PC-9 (cell line): ENCODE data around the gene DIPK2A. TPM values are rescaled to one million over a fixed set of nuclear protein-coding genes. Genes with fewer than 3 reads are reported as not detected.

ENCODE experiments used
- BruUV-seq: library from RNA; stranded (reverse); fragments of 400-500 nt; replicated peaks from 2 replicates; lab custom pipeline; 2021; lab: Mats Ljungman, UMichigan
- CTCF ChIA-PET: fragments of 300-600 bp; sonication (Branson Sonifier 250); formaldehyde crosslinking; loops from one replicate; lab custom pipeline; 2022; ENCODE audit warnings: antibody characterized with exemption; lab: Charles Lee
- POLR2A ChIA-PET: fragments of 300-600 bp; sonication (Branson Sonifier 250); formaldehyde crosslinking; loops from one replicate; lab custom pipeline; 2022; ENCODE audit warnings: antibody characterized with exemption; ENCODE audit not compliant: unreplicated experiment; lab: Charles Lee
- DNase-seq, 2 experiments: peaks; one replicate each; pipeline versions ENCODE4 v3.0.0 to v3.0.0-alpha.2; 2015 to 2022; ENCODE audit warnings: mixed read lengths in 1 of 2
- H2AFZ ChIP-seq: fragments of 200-600 bp; sonication (generic); 2 replicates; pipeline ENCODE4 v1.8.1; 2017; ENCODE audit warnings: antibody characterized with exemption
- H3F3A ChIP-seq: fragments of 200-600 bp; sonication (generic); 2 replicates; pipeline ENCODE4 v1.8.1; 2017; ENCODE audit warnings: antibody characterized with exemption, mild to moderate bottlenecking, low read depth; ENCODE audit not compliant: insufficient read depth
- H3K27ac ChIP-seq: fragments of 200-600 bp; sonication (generic); 2 replicates; pipeline ENCODE4 v1.6.1; 2016; ENCODE audit warnings: mixed run types
- H3K27me3 ChIP-seq: fragments of 200-600 bp; sonication (generic); 2 replicates; pipeline ENCODE4 v1.6.1; 2016; ENCODE audit warnings: low read depth, mixed run types; ENCODE audit not compliant: insufficient read depth
- H3K36me3 ChIP-seq: fragments of 200-600 bp; sonication (generic); 2 replicates; pipeline ENCODE4 v1.6.1; 2016; ENCODE audit warnings: low read depth, mixed run types
- H3K4me1 ChIP-seq: fragments of 200-600 bp; sonication (generic); replicated peaks from 2 replicates; pipeline ENCODE4 v1.6.1; 2016; ENCODE audit warnings: mixed run types; ENCODE audit not compliant: insufficient read depth
- H3K4me2 ChIP-seq: fragments of 200-600 bp; sonication (generic); 2 replicates; pipeline ENCODE4 v1.6.1; 2017; ENCODE audit warnings: mixed run types
- H3K4me3 ChIP-seq: fragments of 200-600 bp; sonication (generic); 2 replicates; pipeline ENCODE4 v1.6.1; 2016; ENCODE audit warnings: mixed run types
- H3K79me2 ChIP-seq: fragments of 200-600 bp; sonication (generic); 2 replicates; pipeline ENCODE4 v1.6.1; 2017; ENCODE audit warnings: low read depth, mixed run types
- H3K9me2 ChIP-seq: fragments of 200-600 bp; sonication (generic); 2 replicates; pipeline ENCODE4 v1.8.1; 2017; ENCODE audit warnings: mild to moderate bottlenecking; ENCODE audit not compliant: insufficient read depth
- H3K9me3 ChIP-seq: fragments of 200-600 bp; sonication (generic); 2 replicates; pipeline ENCODE4 v1.8.1; 2016; ENCODE audit warnings: low read depth; ENCODE audit not compliant: insufficient read depth
- H4K20me1 ChIP-seq: fragments of 200-600 bp; sonication (generic); 2 replicates; pipeline ENCODE4 v1.8.1; 2017; ENCODE audit not compliant: insufficient read depth
- CTCF ChIP-seq: fragments of 200-600 bp; sonication (generic); conservative IDR thresholded peaks from 2 replicates; pipeline ENCODE4 v1.6.1; 2017; ENCODE audit warnings: mixed run types, antibody characterized with exemption, mild to moderate bottlenecking, moderate library complexity
- EZH2 ChIP-seq: fragments of 200-600 bp; sonication (generic); IDR thresholded peaks from 2 replicates; pipeline ENCODE4 v1.8.0; 2017; ENCODE audit warnings: antibody characterized with exemption, low read depth
- intact Hi-C: fragments of 100-400 bp; cut with micrococcal nuclease; formaldehyde crosslinking; loops from one replicate; pipeline ENCODE4 v1.10.0; 2022; ENCODE audit not compliant: unreplicated experiment
- total RNA-seq: library from RNA; stranded (reverse); gene quantifications from 2 replicates; pipeline ENCODE4 v1.2.3, GENCODE V29; 2021

DIPK2A gene
- total RNA-seq, 1 experiment from 2014 or later = 18.7 TPM

GRCh38 chr3:143979041-143979440, 7.4 kb downstream of the DIPK2A start:
- no TSS peak for BruUV-seq
- no peak overlapping the region for H3K4me2 ChIP-seq
- ChIA-PET POLR2A (no interaction called here), CTCF (no interaction called here)
- H3K79me2 ChIP-seq = peaks cover 95% of the 10 kb centered on the region
- no peaks in the 10 kb centered on the region for H3K9me2 ChIP-seq
- no peaks in the 10 kb centered on the region for H4K20me1 ChIP-seq
- no peaks in the 10 kb centered on the region for H3K36me3 ChIP-seq
- no peak overlapping the region for H3K4me3 ChIP-seq
- DNase-seq = no peak
- intact Hi-C loops = loop anchor here (10.0 kb wide), 1 partner anchor 716 kb away; no protein-coding TSS in a partner anchor
- no peaks in the 10 kb centered on the region for H3K9me3 ChIP-seq
- peaks cover 27% of the 10 kb centered on the region for H3K4me1 ChIP-seq
- H3F3A ChIP-seq = no peaks in the 10 kb centered on the region
- no peaks in the 10 kb centered on the region for H3K27me3 ChIP-seq
- H2AFZ ChIP-seq = no peak overlapping the region
- no peak overlapping the region for H3K27ac ChIP-seq
- TF ChIP-seq CTCF (no peak), EZH2 (no peak)

GRCh38 chr3:143979813-143980212, 8.2 kb downstream of the DIPK2A start:
- no peak overlapping the region for H2AFZ ChIP-seq
- TF ChIP-seq CTCF = no peak
- no peak for TF ChIP-seq EZH2
- no peaks in the 10 kb centered on the region for H3K9me3 ChIP-seq
- H3K9me2 ChIP-seq = no peaks in the 10 kb centered on the region
- H3F3A ChIP-seq = no peaks in the 10 kb centered on the region
- intact Hi-C loops = loop anchor here (10.0 kb wide), 1 partner anchor 715 kb away; no protein-coding TSS in a partner anchor
- H3K4me3 ChIP-seq = no peak overlapping the region
- H3K27me3 ChIP-seq = no peaks in the 10 kb centered on the region
- peaks cover 19% of the 10 kb centered on the region for H3K4me1 ChIP-seq
- H3K27ac ChIP-seq = no peak overlapping the region
- no TSS peak for BruUV-seq
- no peak overlapping the region for H3K4me2 ChIP-seq
- peaks cover 89% of the 10 kb centered on the region for H3K79me2 ChIP-seq
- H4K20me1 ChIP-seq = no peaks in the 10 kb centered on the region
- POLR2A ChIA-PET = no interaction called here
- no peak for DNase-seq
- CTCF ChIA-PET = interaction anchor here (0.6 kb wide), 1 partner anchor 193 kb away, joined by 3 read pairs; no protein-coding TSS in a partner anchor
- no peaks in the 10 kb centered on the region for H3K36me3 ChIP-seq

GRCh38 chr3:143988306-143988705, 16.7 kb downstream of the DIPK2A start:
- Histone ChIP-seq H3F3A (no peaks in the 10 kb centered on the region), H3K4me1 (no peaks in the 10 kb centered on the region), H3K9me2 (no peaks in the 10 kb centered on the region), H3K4me3 (no peak overlapping the region), H3K4me2 (no peak overlapping the region), H3K27ac (no peak overlapping the region), H3K36me3 (0 out of 2 replicates have a peak, but pooled peaks cover 13% of the 10 kb centered on the region), H2AFZ (no peak overlapping the region), H3K27me3 (no peaks in the 10 kb centered on the region), H4K20me1 (no peaks in the 10 kb centered on the region), H3K9me3 (no peaks in the 10 kb centered on the region), H3K79me2 (peaks cover 9% of the 10 kb centered on the region; the same call in 1 of the 2 replicates)
- TF ChIP-seq CTCF (no peak), EZH2 (no peak)
- ChIA-PET POLR2A (interaction anchor here (0.6 kb wide), 1 partner anchor 14 kb away, joined by 6 read pairs; no protein-coding TSS in a partner anchor), CTCF (no interaction called here)
- intact Hi-C loops = no loop called here
- no peak for DNase-seq
- BruUV-seq = no TSS peak
